Vagina (tissue), 2 donors: ENCODE measurements around the gene MPP4. TPM values are rescaled to one million over a fixed set of nuclear protein-coding genes. Genes with fewer than 3 reads are reported as not detected.

Source experiments
- DNase-seq, 2 donors: peaks; one replicate each; pipeline ENCODE4 v3.0.0-alpha.2; 2017; ENCODE audit errors: extremely low spot score in 2 of 2
- H3K27ac ChIP-seq: fragments of 200-600 bp; sonication (generic); one replicate; pipeline ENCODE4 v1.5.1; 2019
- H3K27me3 ChIP-seq: fragments of 200-600 bp; sonication (generic); one replicate; pipeline ENCODE4 v1.5.1; 2019
- H3K36me3 ChIP-seq, 2 donors: fragments of 200-600 bp; sonication (generic); one replicate each; pipeline ENCODE4 v1.5.1; 2017 to 2019
- H3K4me1 ChIP-seq: fragments of 200-600 bp; sonication (generic); one replicate; pipeline ENCODE4 v1.5.1; 2019
- H3K4me3 ChIP-seq, 2 donors: fragments of 200-600 bp; sonication (generic); 1 replicate in 1 of 2; 2 replicates in 1 of 2; pipeline ENCODE4 v1.5.1; 2016 to 2019
- H3K9me3 ChIP-seq: fragments of 200-600 bp; sonication (generic); one replicate; pipeline ENCODE4 v1.5.1; 2019
- CTCF ChIP-seq, 3 experiments: fragments of 450-650 bp in 2 of 3; fragments of 200-600 bp in 1 of 3; sonication (generic) in 1 of 3; IDR thresholded peaks; one replicate each; pipeline ENCODE4 v1.5.1; 2017 to 2019; ENCODE audit warnings: antibody characterized with exemption in 3 of 3, mild to moderate bottlenecking in 2 of 3, moderate library complexity in 2 of 3
- POLR2A ChIP-seq, 2 donors: fragments of 450-650 bp; IDR thresholded peaks; one replicate each; pipeline ENCODE4 v1.6.1; 2017; ENCODE audit warnings: antibody characterized with exemption in 2 of 2, mild to moderate bottlenecking in 2 of 2, moderate library complexity in 2 of 2
- POLR2AphosphoS5 ChIP-seq, 2 donors: sonication (generic); formaldehyde crosslinking; IDR thresholded peaks; one replicate each; pipeline ENCODE4 v1.9.0; 2017; ENCODE audit warnings: antibody characterized with exemption in 2 of 2, mild to moderate bottlenecking in 2 of 2, low read depth in 1 of 2; ENCODE audit not compliant: insufficient read depth in 1 of 2
- intact Hi-C: fragments of 100-400 bp; cut with DNase I; formaldehyde crosslinking; loops from one replicate; pipeline ENCODE4 v1.15.1; 2023
- total RNA-seq: library from RNA; depleted of rRNA; stranded (reverse); fragments of >200 nt; gene quantifications from one replicate; pipeline ENCODE4 v1.2.3, GENCODE V29; 2016

Gene MPP4
- total RNA-seq, 1 donor from 2014 or later = 0.74 TPM

DNA sequence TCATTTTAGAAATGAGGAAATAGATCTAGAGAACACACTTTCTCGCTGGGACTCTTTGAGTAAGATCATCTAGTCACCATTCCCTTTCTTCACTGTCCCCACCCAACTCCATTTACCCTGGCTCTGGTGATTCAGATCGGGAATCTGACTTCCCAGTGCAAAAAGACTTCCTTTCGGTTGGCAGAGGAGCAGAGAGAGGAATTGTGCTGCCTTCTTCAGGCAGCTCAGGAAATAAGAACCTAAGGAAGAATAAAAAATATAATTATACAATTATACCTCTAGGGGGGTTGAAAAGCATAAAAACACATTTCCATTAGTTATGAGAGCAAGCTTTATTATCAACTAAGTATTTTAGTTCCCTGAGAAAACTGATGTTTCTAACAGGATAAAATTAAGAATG is 9.3 kb upstream of the MPP4 start:
- Histone ChIP-seq H3K27ac (no peak overlapping the region), H3K4me1 (no peaks in the 10 kb centered on the region), H3K4me3 (no peak overlapping the region), H3K36me3 (peaks cover 0 to 56% of the 10 kb centered on the region in 2 donors), H3K9me3 (no peaks in the 10 kb centered on the region), H3K27me3 (no peaks in the 10 kb centered on the region)
- DNase-seq = no peak
- intact Hi-C loops = no loop called here
- TF ChIP-seq POLR2AphosphoS5 (IDR thresholded peaks at IDR 0.05; ENCODE audit: insufficient read depth in 1 of 2, low read depth in 1 of 2) = no peak
- no peak for TF ChIP-seq POLR2A (IDR thresholded peaks at IDR 0.05)
- TF ChIP-seq CTCF (IDR thresholded peaks at IDR 0.05) = no peak

- intact Hi-C loops = no loop called here
- H3K4me3 ChIP-seq = no peak overlapping the region
- H3K9me3 ChIP-seq = no peaks in the 10 kb centered on the region
- peaks cover 0 to 56% of the 10 kb centered on the region in 2 donors for H3K36me3 ChIP-seq
- no peaks in the 10 kb centered on the region for H3K27me3 ChIP-seq
- DNase-seq = no peak
- H3K27ac ChIP-seq = no peak overlapping the region
- no peak for TF ChIP-seq POLR2AphosphoS5 (IDR thresholded peaks at IDR 0.05; ENCODE audit: insufficient read depth in 1 of 2, low read depth in 1 of 2)
- no peak for TF ChIP-seq POLR2A (IDR thresholded peaks at IDR 0.05)
- no peak for TF ChIP-seq CTCF (IDR thresholded peaks at IDR 0.05)
- H3K4me1 ChIP-seq = no peaks in the 10 kb centered on the region
These were observed 8.7 kb upstream of the MPP4 start for GRCh38 chr2:201707142-201707541.

DNA sequence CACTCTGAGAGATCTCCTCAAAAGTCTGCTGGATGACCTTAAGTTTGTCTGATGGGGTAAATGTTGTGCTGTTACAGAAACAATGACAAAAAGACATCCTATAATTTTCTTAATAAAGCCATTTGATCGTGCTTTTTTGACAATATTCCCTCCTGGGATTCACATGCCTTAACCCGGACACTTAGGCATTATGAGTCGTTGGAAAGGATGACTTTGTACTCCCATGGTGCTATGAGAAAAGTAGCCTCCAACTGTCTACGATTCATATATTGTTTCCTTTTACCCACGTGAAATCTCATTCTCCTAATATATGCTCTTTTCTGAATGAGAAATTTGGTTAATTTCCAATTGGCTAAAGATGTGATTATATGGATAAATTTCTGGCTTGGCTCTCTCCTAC is 6.1 kb upstream of the MPP4 start:
- TF ChIP-seq CTCF (IDR thresholded peaks at IDR 0.05) (no peak), POLR2A (IDR thresholded peaks at IDR 0.05) (no peak), POLR2AphosphoS5 (IDR thresholded peaks at IDR 0.05; ENCODE audit: insufficient read depth in 1 of 2, low read depth in 1 of 2) (no peak)
- DNase-seq = no peak
- H3K27me3 ChIP-seq = no peaks in the 10 kb centered on the region
- H3K36me3 ChIP-seq = peaks cover 0 to 60% of the 10 kb centered on the region in 2 donors
- no peaks in the 10 kb centered on the region for H3K9me3 ChIP-seq
- H3K4me3 ChIP-seq = no peak overlapping the region
- intact Hi-C loops = no loop called here
- no peaks in the 10 kb centered on the region for H3K4me1 ChIP-seq
- H3K27ac ChIP-seq = no peak overlapping the region

GRCh38 chr2:201701646-201702045 is 3.2 kb upstream of the MPP4 start:
- no peak overlapping the region for H3K4me3 ChIP-seq
- peaks cover 0 to 42% of the 10 kb centered on the region in 2 donors for H3K36me3 ChIP-seq
- H3K27ac ChIP-seq = no peak overlapping the region
- intact Hi-C loops = no loop called here
- peaks cover 20% of the 10 kb centered on the region for H3K4me1 ChIP-seq
- H3K9me3 ChIP-seq = no peaks in the 10 kb centered on the region
- DNase-seq = no peak
- H3K27me3 ChIP-seq = no peaks in the 10 kb centered on the region
- TF ChIP-seq POLR2A (IDR thresholded peaks at IDR 0.05) = no peak
- no peak for TF ChIP-seq POLR2AphosphoS5 (IDR thresholded peaks at IDR 0.05; ENCODE audit: insufficient read depth in 1 of 2, low read depth in 1 of 2)

DNA sequence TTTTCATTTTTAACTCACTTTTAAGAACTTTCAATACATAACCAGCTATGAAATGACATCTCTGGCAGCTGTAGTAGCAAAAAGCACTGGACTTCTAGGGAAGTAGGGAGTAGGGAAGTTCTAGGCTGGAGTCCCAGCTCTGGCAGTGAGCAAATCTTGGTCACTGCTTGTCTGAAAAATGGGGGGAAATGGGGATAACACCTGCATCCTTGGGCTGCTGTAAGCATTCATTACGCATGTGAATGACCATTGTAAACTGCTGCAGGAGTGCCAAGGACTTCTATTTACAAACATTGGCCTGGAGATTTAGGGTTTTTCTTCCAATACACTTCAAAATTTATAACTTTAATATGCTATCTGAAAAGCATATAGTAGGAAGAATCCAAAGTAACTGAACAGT is 972 bp upstream of the MPP4 start:
- peaks cover 0 to 34% of the 10 kb centered on the region in 2 donors for H3K36me3 ChIP-seq
- DNase-seq = no peak
- no peaks in the 10 kb centered on the region for H3K9me3 ChIP-seq
- H3K4me1 ChIP-seq = peaks cover 24% of the 10 kb centered on the region
- H3K27ac ChIP-seq = peak overlapping the region; percentile 65
- H3K4me3 ChIP-seq = no peak overlapping the region
- intact Hi-C loops = no loop called here
- TF ChIP-seq POLR2AphosphoS5 (IDR thresholded peaks at IDR 0.05; ENCODE audit: insufficient read depth in 1 of 2, low read depth in 1 of 2) = no peak
- TF ChIP-seq CTCF (IDR thresholded peaks at IDR 0.05) = no peak
- no peak for TF ChIP-seq POLR2A (IDR thresholded peaks at IDR 0.05)
- H3K27me3 ChIP-seq = no peaks in the 10 kb centered on the region
